Measurements from ENCODE around the gene CCDC18. TPM values are rescaled to one million over a fixed set of nuclear protein-coding genes. Genes with fewer than 3 reads are reported as not detected.
"Not testable (repeated sequence)": the region's sequence is repeated elsewhere in the genome, so short reads cannot be mapped to it uniquely, and the experiment has no call there.

Gene CCDC18
- total RNA-seq, 3 donors from 2014 or later = 2.7 to 7.7 (median 3.2) TPM

- no peak for TF ChIP-seq CTCF (IDR thresholded peaks at IDR 0.05)
- no peak for ATAC-seq
- Histone ChIP-seq H3K4me1 (ENCODE audit: low read depth) (no peaks in the 10 kb centered on the region), H3K4me3 (no peak overlapping the region), H3K9me3 (peaks cover 4% of the 10 kb centered on the region), H3K36me3 (ENCODE audit: low read depth) (no peaks in the 10 kb centered on the region)
- intact Hi-C loops (cut with DNase I, micrococcal nuclease) = no loop called here
- DNase-seq = no peak
These were observed 75.9 kb downstream of the CCDC18 start for GRCh38 chr1:93256433-93256832.

DNA sequence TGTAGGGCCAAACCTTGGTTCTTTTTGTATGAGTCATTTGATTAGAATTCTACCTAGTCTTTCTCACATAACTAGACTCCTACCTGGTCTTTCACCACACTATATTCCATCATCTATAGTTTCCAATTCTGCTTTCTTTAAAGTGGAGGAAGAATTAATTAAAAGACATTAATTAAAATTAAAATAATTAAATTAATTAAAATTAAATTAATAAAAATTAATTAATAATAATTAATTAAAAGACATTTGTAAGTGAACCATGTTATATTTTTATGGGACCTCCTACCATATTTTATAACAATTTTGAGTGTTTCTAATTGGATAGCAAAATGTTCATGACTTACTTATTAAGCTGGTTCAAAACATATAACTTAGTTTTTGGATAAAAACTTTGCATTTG, 77.4 kb downstream of the CCDC18 start:
- DNase-seq (no peak), ATAC-seq (no peak)
- Histone ChIP-seq H3K4me3 (no peak overlapping the region), H3K4me1 (ENCODE audit: low read depth) (no peaks in the 10 kb centered on the region), H3K9me3 (peaks cover 18% of the 10 kb centered on the region), H3K36me3 (ENCODE audit: low read depth) (no peaks in the 10 kb centered on the region)
- intact Hi-C loops (cut with DNase I, micrococcal nuclease) = no loop called here
- no peak for TF ChIP-seq CTCF (IDR thresholded peaks at IDR 0.05)

DNA sequence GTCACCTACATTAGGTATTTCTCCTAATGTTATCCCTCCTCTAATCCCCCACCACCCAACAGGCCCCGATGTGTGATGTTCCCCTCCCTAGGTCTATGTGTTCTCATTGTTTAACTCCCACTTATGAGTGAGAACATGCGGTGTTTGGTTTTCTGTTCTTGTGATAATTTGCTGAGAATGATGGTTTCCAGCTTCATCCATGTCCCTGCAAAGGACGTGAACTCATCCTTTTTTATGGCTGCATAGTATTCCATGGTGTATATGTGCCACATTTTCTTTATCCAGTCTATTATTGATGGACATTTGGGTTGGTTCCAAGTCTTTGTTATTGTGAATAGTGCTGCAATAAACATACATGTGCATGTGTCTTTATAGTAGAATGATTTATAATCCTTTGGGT, 80.2 kb downstream of the CCDC18 start:
- peaks cover 27% of the 10 kb centered on the region for H3K9me3 ChIP-seq
- DNase-seq; H3K36me3 ChIP-seq (ENCODE audit: low read depth); H3K4me3 ChIP-seq; intact Hi-C loops (cut with DNase I, micrococcal nuclease); H3K4me1 ChIP-seq (ENCODE audit: low read depth); ATAC-seq: not testable (repeated sequence)

DNA sequence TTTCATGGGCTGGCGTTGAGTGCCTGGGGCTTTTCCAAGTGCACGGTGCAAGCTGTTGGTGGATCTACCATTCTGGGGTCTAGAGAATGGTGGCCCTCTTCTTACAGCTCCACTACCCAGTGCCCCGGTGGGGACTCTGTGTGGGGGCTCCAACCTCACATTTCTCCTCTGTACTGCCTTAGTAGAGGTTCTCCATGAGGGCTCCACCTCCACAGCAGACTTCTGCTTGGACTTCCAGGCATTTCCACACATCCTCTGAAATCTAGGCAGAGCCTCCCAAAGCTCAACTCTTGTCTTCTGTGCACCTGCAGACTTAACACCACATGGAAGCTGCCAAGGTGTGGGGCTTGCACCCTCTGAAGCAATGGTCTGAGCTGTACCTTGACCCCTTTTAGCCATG, 82.1 kb downstream of the CCDC18 start:
- TF ChIP-seq CTCF (IDR thresholded peaks at IDR 0.05) = no peak
- no peak for ATAC-seq
- intact Hi-C loops (cut with DNase I, micrococcal nuclease) = no loop called here

GRCh38 chr1:93268888-93269287, 88.4 kb downstream of the CCDC18 start:
- ATAC-seq; intact Hi-C loops (cut with DNase I, micrococcal nuclease); H3K4me1 ChIP-seq (ENCODE audit: low read depth); H3K36me3 ChIP-seq (ENCODE audit: low read depth); DNase-seq; H3K9me3 ChIP-seq; H3K4me3 ChIP-seq: not testable (repeated sequence)

More for the DNA sequence above, 82.1 kb downstream of the CCDC18 start:
- DNase-seq = no peak
- no peak overlapping the region for H3K4me3 ChIP-seq
- H3K36me3 ChIP-seq (ENCODE audit: low read depth) = no peaks in the 10 kb centered on the region
- H3K9me3 ChIP-seq = peaks cover 27% of the 10 kb centered on the region
- H3K4me1 ChIP-seq (ENCODE audit: low read depth) = no peaks in the 10 kb centered on the region

GRCh38 chr1:93275262-93275633, 94.7 kb downstream of the CCDC18 start:
- ATAC-seq; intact Hi-C loops (cut with DNase I, micrococcal nuclease); DNase-seq; H3K36me3 ChIP-seq (ENCODE audit: low read depth); H3K4me3 ChIP-seq; H3K4me1 ChIP-seq (ENCODE audit: low read depth); H3K9me3 ChIP-seq: not testable (repeated sequence)

- no peak for ATAC-seq
- no peak for TF ChIP-seq CTCF (IDR thresholded peaks at IDR 0.05)
These were observed 95.2 kb downstream of the CCDC18 start for GRCh38 chr1:93275634-93276295.

DNA sequence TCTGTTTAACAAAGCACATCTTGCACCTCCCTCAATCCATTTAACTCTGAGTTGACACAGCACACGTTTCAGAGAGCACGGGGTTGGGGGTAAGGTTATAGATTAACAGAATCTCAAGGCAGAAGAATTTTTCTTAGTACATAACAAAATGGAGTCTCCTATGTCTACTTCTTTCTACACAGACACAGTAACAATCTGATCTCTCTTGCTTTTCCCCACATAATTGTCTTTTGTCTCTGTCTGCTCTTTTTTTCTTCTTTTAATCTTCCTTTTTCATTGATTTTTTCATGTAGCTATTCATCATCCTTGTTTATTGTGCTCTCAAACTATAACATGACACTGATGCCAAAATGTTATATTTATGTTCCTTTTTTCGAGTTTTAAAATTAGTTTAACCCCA, 97.0 kb downstream of the CCDC18 start:
- H3K4me1 ChIP-seq (ENCODE audit: low read depth); H3K36me3 ChIP-seq (ENCODE audit: low read depth); H3K4me3 ChIP-seq; ATAC-seq; H3K9me3 ChIP-seq; DNase-seq; intact Hi-C loops (cut with DNase I, micrococcal nuclease): not testable (repeated sequence)

More at GRCh38 chr1:93275634-93276295, 95.2 kb downstream of the CCDC18 start:
- Histone ChIP-seq H3K36me3 (ENCODE audit: low read depth) (no peaks in the 10 kb centered on the region), H3K4me3 (no peak overlapping the region), H3K4me1 (ENCODE audit: low read depth) (no peaks in the 10 kb centered on the region), H3K9me3 (peaks cover 3% of the 10 kb centered on the region)
- intact Hi-C loops (cut with DNase I, micrococcal nuclease) = no loop called here
- DNase-seq = no peak

Data from mucosa of descending colon (tissue), 3 donors.